Measurements from ENCODE around the gene FADS3. TPM values are rescaled to one million over a fixed set of nuclear protein-coding genes. Genes with fewer than 3 reads are reported as not detected.

FADS3 gene
- total and polyA plus RNA-seq, 3 donors from 2014 or later: 20.5 to 88.5 (median 50.6) TPM

DNA sequence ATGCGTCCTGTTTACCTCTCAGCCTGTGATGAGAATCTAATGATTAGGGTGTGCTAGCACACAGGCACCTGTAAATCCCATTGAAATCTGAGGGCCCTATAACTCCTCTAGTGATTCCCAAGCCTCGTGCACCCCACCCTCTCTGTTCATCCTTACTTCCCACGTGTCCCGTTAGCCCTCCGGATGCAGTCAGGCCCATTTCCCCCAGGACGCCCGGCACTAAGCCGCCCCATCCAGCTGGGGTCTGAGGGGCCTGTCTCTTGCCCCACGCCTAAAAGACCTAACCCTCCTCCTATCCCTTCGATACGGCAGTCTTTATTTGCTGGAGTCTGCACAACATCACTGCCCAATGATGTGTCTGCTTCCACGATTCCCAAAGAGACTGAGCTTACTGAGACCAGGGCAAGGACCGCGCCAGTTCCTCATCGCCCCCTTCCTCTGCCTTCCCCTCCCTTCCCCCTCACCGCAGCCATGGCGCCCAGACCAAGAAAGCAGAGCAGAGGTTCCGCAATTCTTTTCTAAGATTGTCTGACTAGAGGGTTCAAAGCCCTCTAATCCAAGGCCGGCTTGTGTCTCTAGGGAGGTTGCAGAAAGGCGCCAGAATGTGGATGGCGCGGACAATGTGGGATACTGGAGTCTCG lies 64.3 kb downstream of the FADS3 start:
- no peaks in the 10 kb centered on the region for H3K36me3 ChIP-seq (ENCODE audit: low read depth, missing control alignments)
- peak overlapping the region; percentile 72 to 91 for H3K27ac ChIP-seq
- H3K27me3 ChIP-seq: no peaks in the 10 kb centered on the region
- no peak for TF ChIP-seq POLR2A (IDR thresholded peaks at IDR 0.05)
- TF ChIP-seq, protein P1, sequence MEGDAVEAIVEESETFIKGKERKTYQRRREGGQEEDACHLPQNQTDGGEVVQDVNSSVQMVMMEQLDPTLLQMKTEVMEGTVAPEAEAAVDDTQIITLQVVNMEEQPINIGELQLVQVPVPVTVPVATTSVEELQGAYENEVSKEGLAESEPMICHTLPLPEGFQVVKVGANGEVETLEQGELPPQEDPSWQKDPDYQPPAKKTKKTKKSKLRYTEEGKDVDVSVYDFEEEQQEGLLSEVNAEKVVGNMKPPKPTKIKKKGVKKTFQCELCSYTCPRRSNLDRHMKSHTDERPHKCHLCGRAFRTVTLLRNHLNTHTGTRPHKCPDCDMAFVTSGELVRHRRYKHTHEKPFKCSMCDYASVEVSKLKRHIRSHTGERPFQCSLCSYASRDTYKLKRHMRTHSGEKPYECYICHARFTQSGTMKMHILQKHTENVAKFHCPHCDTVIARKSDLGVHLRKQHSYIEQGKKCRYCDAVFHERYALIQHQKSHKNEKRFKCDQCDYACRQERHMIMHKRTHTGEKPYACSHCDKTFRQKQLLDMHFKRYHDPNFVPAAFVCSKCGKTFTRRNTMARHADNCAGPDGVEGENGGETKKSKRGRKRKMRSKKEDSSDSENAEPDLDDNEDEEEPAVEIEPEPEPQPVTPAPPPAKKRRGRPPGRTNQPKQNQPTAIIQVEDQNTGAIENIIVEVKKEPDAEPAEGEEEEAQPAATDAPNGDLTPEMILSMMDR (IDR thresholded peaks at IDR 0.05): no peak
- 8 to 16% methylated on average over 18 to 23 of the region's 23 CpGs for WGBS, 2 donors
- no peaks in the 10 kb centered on the region for H3K9me3 ChIP-seq
- intact Hi-C loops (cut with DNase I; ENCODE audit: low total_unique reads): no loop called here
- no peak for DNase-seq
- peaks cover 35% of the 10 kb centered on the region for H3K4me1 ChIP-seq
- peak overlapping the region; percentile 62 to 72 for H3K4me3 ChIP-seq

Small RNAs within 50 kb of the gene (microRNA-seq; reads per million reads assigned to microRNA genes)
- gene MIR6746 (ENCODE audit: borderline number of aligned reads in 2 of 2, borderline replicate concordance in 1 of 2): 0 reads per million in 2 donors

Small RNAs within 50 kb of the gene (small RNA-seq; reads per million reads assigned to genes)
- 0 reads per million in 2 donors for gene MIR6746
- gene RNU6-1243P: 0 reads per million in 2 donors

Other genes starting within 250 kb of the FADS3 start
- 1 to 10 TPM; 7.1 to 8.3 TPM for gene DAGLA, start 211.2 kb downstream of the FADS3 start, total RNA-seq
- 5.1 TPM for gene DAGLA, start 211.2 kb downstream of the FADS3 start, polyA plus RNA-seq (ENCODE audit: insufficient read depth, low read depth, low replicate concordance)
- 10 to 100 TPM in 1 of 2 donors, 1 to 10 TPM in 1; 9.2 to 10.7 TPM for gene MYRF, start 138.9 kb downstream of the FADS3 start, total RNA-seq
- gene MYRF, start 138.9 kb downstream of the FADS3 start, polyA plus RNA-seq (ENCODE audit: insufficient read depth, low read depth, low replicate concordance): 15.2 TPM
- gene TMEM258, start 98.9 kb downstream of the FADS3 start, total RNA-seq: 10 to 100 TPM; 46.7 to 55.6 TPM
- gene TMEM258, start 98.9 kb downstream of the FADS3 start, polyA plus RNA-seq (ENCODE audit: insufficient read depth, low read depth, low replicate concordance): 162 TPM
- gene FEN1, start 98.6 kb downstream of the FADS3 start, total RNA-seq: 10 to 100 TPM; 22.7 to 31.5 TPM
- 27.3 TPM for gene FEN1, start 98.6 kb downstream of the FADS3 start, polyA plus RNA-seq (ENCODE audit: insufficient read depth, low read depth, low replicate concordance)
- gene FADS1, start 74.5 kb downstream of the FADS3 start, total RNA-seq: 10 to 100 TPM; 24.5 to 39.8 TPM
- gene FADS1, start 74.5 kb downstream of the FADS3 start, polyA plus RNA-seq (ENCODE audit: insufficient read depth, low read depth, low replicate concordance): 21.1 TPM
- gene FADS2, start 63.2 kb downstream of the FADS3 start, total RNA-seq: 100 to 1,000 TPM in 1 of 2 donors, 10 to 100 TPM in 1; 73.5 to 123 TPM
- 80.8 TPM for gene FADS2, start 63.2 kb downstream of the FADS3 start, polyA plus RNA-seq (ENCODE audit: insufficient read depth, low read depth, low replicate concordance)
- 10 to 100 TPM; 57.7 to 65.8 TPM for gene RAB3IL1, start 26.0 kb upstream of the FADS3 start, total RNA-seq
- gene RAB3IL1, start 26.0 kb upstream of the FADS3 start, polyA plus RNA-seq (ENCODE audit: insufficient read depth, low read depth, low replicate concordance): 88.2 TPM
- 10 to 100 TPM; 21.0 to 33.4 TPM for gene BEST1, start 58.8 kb upstream of the FADS3 start, total RNA-seq
- 9.2 TPM for gene BEST1, start 58.8 kb upstream of the FADS3 start, polyA plus RNA-seq (ENCODE audit: insufficient read depth, low read depth, low replicate concordance)
- gene FTH1, start 76.1 kb upstream of the FADS3 start, total RNA-seq: 1,000 to 10,000 TPM; 1,162 to 1,419 TPM
- gene FTH1, start 76.1 kb upstream of the FADS3 start, polyA plus RNA-seq (ENCODE audit: insufficient read depth, low read depth, low replicate concordance): 2,237 TPM
- gene INCENP, start 232.5 kb upstream of the FADS3 start, total RNA-seq: 10 to 100 TPM; 42.0 to 46.6 TPM
- gene INCENP, start 232.5 kb upstream of the FADS3 start, polyA plus RNA-seq (ENCODE audit: insufficient read depth, low read depth, low replicate concordance): 25.0 TPM

Measured in testis (tissue), 3 donors.